Activated CD4-positive, alpha-beta memory T cell treated with anti-CD3 and anti-CD28 coated beads, Interleukin-2, amount 10 ng/mL, durations not matched to agents 7 days and 5 days (primary cell): Measurements from ENCODE around the gene MYLK4. TPM values are rescaled to one million over a fixed set of nuclear protein-coding genes. Genes with fewer than 3 reads are reported as not detected.

Experiments used
- CTCF ChIA-PET: fragments of 350-600 bp; sonication (Branson Sonifier 250); formaldehyde crosslinking; loops from one replicate; lab custom pipeline; 2021; ENCODE audit warnings: antibody characterized with exemption, inconsistent platforms; lab: Charles Lee
- POLR2A ChIA-PET: fragments of 350-600 bp; sonication (Branson Sonifier 250); formaldehyde crosslinking; loops from one replicate; lab custom pipeline; 2021; ENCODE audit warnings: antibody characterized with exemption; lab: Charles Lee
- DNase-seq: peaks from one replicate; pipeline ENCODE4 v3.0.0-alpha.2; 2020
- H3K27ac Mint-ChIP-seq: one replicate; pipeline ENCODE4 v1.8.0; 2021; ENCODE audit warnings: mild to moderate bottlenecking, mixed read lengths
- H3K27me3 Mint-ChIP-seq: one replicate; pipeline ENCODE4 v1.8.0; 2021; ENCODE audit warnings: mixed read lengths
- H3K36me3 Mint-ChIP-seq: one replicate; pipeline ENCODE4 v1.8.0; 2021; ENCODE audit warnings: low read depth, mixed read lengths
- H3K4me1 Mint-ChIP-seq: one replicate; pipeline ENCODE4 v1.8.0; 2021; ENCODE audit warnings: mixed read lengths
- H3K4me3 Mint-ChIP-seq: one replicate; pipeline ENCODE4 v1.8.0; 2021; ENCODE audit warnings: mild to moderate bottlenecking, mixed read lengths
- H3K9me3 Mint-ChIP-seq: one replicate; pipeline ENCODE4 v1.8.0; 2021; ENCODE audit warnings: mixed read lengths
- total RNA-seq, 2 experiments: library from RNA; stranded (reverse); gene quantifications; one replicate each; pipeline ENCODE4 v1.2.3, GENCODE V29; 2021

Gene MYLK4
- under 1 TPM; 0.15 to 0.28 TPM for total RNA-seq

DNA sequence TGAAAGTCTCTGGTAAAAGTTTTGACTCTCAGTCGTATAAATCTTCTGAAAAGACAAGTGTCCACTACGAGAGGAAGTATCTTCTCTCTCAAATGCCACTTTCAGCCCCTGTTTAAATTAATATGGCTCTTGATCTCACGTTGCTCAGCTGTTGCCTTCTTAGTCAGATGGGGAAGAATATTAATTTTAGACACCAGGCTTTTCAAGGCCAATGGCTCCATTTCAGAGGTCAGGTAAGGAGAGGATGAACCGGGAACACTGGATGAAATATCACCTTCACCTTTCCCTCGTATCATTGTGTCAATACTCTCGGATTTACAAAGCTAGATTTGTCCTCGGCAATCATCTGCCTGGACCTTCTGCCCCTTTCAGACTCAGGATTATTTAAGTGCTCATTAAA, at the start of gene MYLK4:
TSS of gene MYLK4 (minus strand) at position 91 of the 400 bp plus-strand sequence. CDS start 1,628 bp downstream, outside the sequence.
- no peak within 1 kb of the TSS for H3K4me3 Mint-ChIP-seq
- no peaks in the 10 kb centered on the region for H3K9me3 Mint-ChIP-seq
- no peak for DNase-seq
- H3K4me1 Mint-ChIP-seq = peaks cover 8% of the 10 kb centered on the region
- no peak within 1 kb of the TSS for H3K27ac Mint-ChIP-seq
- peaks cover 48% of the 10 kb centered on the region for H3K27me3 Mint-ChIP-seq
- H3K36me3 Mint-ChIP-seq = no peaks in the 10 kb centered on the region
- CTCF ChIA-PET = interaction anchor here (0.7 to 6.6 kb wide), 21 partner anchors 8 to 1227 kb away, joined by 3 to 86 read pairs (median 4); partner anchors contain the start of gene WRNIP1
- POLR2A ChIA-PET = interaction anchor here (0.6 to 1.4 kb wide), 4 partner anchors 13 to 528 kb away, joined by 3 to 4 read pairs (median 4); no protein-coding TSS in a partner anchor

DNA sequence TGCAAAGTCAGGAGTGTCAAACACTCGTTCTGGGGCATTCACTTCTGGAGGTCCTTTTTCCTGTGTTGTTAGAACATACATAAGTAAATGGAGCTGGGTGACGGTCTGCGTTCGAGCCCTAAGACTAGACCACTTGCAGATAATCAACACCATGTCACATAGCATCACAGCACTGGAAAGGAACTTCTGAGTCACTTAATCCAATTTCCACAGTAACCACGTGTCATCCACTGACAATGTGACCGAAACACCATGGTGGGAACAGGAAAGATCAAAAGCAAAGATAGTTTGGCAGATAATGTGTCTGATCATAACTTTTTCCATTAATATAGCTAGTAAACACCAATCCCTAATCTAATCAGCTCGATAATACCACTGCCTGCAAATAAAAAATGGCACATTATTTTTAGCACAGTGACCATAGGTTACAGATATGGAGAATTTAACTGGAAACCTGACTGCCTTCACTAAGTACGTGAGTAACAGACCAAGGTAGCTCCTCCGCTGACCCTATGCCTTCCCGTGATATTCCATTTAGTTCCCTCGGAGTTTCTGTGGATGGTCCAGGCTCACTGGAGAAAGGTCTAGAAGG, 49.3 kb upstream of the MYLK4 start:
- Mint-ChIP-seq H3K27me3 (no peaks in the 10 kb centered on the region), H3K4me3 (no peak overlapping the region), H3K27ac (no peak overlapping the region), H3K36me3 (no peaks in the 10 kb centered on the region), H3K4me1 (peaks cover 35% of the 10 kb centered on the region), H3K9me3 (no peaks in the 10 kb centered on the region)
- CTCF ChIA-PET = interaction anchor here (1.0 to 1.5 kb wide), 2 partner anchors 9 to 25 kb away, joined by 4 to 7 read pairs; no protein-coding TSS in a partner anchor
- POLR2A ChIA-PET = interaction anchor here (0.7 to 1.0 kb wide), 3 partner anchors 9 to 42 kb away, joined by 3 read pairs; partner anchors contain the start of gene SERPINB1
- no peak for DNase-seq

DNA sequence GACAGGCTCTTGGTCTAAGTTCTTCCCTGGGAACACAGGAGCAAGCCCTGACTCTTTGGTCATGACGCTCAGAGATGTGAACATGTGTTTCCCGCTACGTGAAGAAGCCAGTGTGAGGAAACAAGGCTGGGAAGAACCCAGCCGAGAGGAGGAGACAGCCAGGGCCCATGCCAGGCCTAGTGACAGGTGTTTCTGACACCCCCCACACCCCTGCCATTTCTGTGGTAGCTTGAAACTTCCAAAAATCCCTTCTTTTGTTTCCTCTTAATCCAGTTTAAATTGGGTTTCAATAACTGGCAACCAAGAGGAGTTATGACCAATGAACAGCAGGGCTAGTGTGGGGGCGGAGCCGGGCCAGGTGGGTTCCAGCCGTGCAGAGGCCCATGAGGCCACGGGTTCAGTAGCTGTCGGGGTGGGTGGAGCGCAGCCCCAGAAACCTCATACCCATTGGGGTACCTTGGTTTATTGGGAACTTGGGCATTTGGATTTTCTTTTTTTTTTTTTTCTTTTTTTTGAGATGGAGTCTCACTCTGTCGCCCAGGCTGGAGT, 47.9 kb upstream of the MYLK4 start:
- Mint-ChIP-seq H3K27me3 (no peaks in the 10 kb centered on the region), H3K4me1 (peaks cover 43% of the 10 kb centered on the region), H3K36me3 (no peaks in the 10 kb centered on the region), H3K4me3 (no peak overlapping the region), H3K27ac (no peak overlapping the region), H3K9me3 (no peaks in the 10 kb centered on the region)
- no peak for DNase-seq
- CTCF ChIA-PET = no interaction called here
- POLR2A ChIA-PET = no interaction called here

DNA sequence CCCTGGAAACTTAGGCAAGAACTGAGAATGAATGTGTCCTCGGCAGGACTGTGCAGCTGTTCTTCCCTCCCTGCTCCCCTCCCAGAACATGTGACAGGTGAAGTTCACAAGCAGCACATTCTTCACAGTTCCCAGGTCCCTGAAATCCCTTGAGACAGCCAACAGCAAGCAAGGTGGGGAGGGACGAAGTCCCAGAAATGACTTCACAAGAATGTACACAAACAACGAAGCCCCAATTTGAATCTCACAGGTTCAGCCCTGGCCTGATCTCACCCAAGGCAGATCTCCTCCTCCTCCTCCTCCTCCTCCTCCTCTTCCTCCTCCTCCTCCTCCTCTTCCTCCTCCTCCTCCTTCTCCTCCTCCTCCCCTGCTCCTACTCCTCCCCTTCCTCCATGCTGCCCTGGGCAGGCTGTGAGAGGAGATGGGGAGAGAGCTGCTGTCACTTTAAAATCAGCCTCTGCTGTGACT, 46.9 kb upstream of the MYLK4 start:
- H3K27me3 Mint-ChIP-seq = no peaks in the 10 kb centered on the region
- peaks cover 54% of the 10 kb centered on the region for H3K4me1 Mint-ChIP-seq
- no peak overlapping the region for H3K4me3 Mint-ChIP-seq
- ChIA-PET POLR2A (interaction anchor here (1.2 kb wide), 1 partner anchor 44 kb away, joined by 6 read pairs; the partner anchor contains the start of gene SERPINB1), CTCF (interaction anchor here (0.8 kb wide), 1 partner anchor 44 kb away, joined by 4 read pairs; the partner anchor contains the start of gene SERPINB1)
- H3K9me3 Mint-ChIP-seq = no peaks in the 10 kb centered on the region
- no peak for DNase-seq
- H3K36me3 Mint-ChIP-seq = peaks cover 3% of the 10 kb centered on the region
- no peak overlapping the region for H3K27ac Mint-ChIP-seq

DNA sequence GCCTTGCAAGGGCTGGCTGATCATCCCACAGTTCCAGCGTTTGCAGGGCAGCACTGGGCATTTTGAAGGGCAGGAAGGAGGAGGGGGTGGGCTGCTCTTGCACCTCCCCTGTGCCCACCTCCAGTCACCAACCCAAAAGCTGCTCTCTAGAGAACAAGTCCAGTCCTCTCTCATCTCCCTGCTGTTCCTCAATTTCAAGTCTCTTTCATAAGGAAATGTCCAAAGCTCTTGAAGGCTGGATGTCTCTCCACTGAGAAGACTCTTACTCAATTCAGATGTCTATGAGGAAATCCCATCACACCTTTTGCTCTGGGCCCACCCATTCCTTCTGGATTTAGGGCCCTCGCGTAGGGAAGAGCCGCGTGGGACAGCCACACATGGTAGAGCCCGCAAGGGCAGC, 46.1 kb upstream of the MYLK4 start:
- H3K36me3 Mint-ChIP-seq = peaks cover 3% of the 10 kb centered on the region
- CTCF ChIA-PET = no interaction called here
- DNase-seq = no peak
- POLR2A ChIA-PET = interaction anchor here (1.2 kb wide), 1 partner anchor 45 kb away, joined by 6 read pairs; the partner anchor contains the start of gene SERPINB1
- H3K4me3 Mint-ChIP-seq = no peak overlapping the region
- H3K9me3 Mint-ChIP-seq = no peaks in the 10 kb centered on the region
- peaks cover 59% of the 10 kb centered on the region for H3K4me1 Mint-ChIP-seq
- H3K27ac Mint-ChIP-seq = no peak overlapping the region
- no peaks in the 10 kb centered on the region for H3K27me3 Mint-ChIP-seq

DNA sequence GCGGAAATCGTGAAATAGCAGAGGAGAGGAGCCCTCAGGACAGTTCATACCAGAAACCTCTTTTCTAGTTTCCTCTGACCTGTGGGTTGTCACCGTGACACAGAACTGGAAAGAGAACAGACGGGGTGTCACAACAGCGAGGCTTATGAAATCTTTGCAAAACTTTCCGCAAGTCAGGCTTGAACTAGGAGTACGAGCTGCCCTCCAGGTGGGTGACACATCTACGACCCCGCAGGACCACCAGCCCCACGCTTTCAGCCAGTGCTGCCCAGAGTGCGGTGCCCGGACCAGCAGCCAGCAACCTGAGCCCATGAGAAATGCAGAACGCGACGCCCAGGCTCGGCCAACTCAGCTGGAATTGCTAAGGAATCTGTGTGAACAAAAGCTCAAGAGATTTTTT, 45.2 kb upstream of the MYLK4 start:
- DNase-seq = no peak
- Mint-ChIP-seq H3K9me3 (no peaks in the 10 kb centered on the region), H3K36me3 (peaks cover 5% of the 10 kb centered on the region), H3K27me3 (no peaks in the 10 kb centered on the region), H3K4me1 (peaks cover 66% of the 10 kb centered on the region), H3K4me3 (no peak overlapping the region), H3K27ac (no peak overlapping the region)
- POLR2A ChIA-PET = interaction anchor here (1.5 kb wide), 1 partner anchor 46 kb away, joined by 10 read pairs; the partner anchor contains the start of gene SERPINB1
- CTCF ChIA-PET = interaction anchor here (0.7 to 1.5 kb wide), 3 partner anchors 14 to 442 kb away, joined by 3 to 5 read pairs (median 5); no protein-coding TSS in a partner anchor

DNA sequence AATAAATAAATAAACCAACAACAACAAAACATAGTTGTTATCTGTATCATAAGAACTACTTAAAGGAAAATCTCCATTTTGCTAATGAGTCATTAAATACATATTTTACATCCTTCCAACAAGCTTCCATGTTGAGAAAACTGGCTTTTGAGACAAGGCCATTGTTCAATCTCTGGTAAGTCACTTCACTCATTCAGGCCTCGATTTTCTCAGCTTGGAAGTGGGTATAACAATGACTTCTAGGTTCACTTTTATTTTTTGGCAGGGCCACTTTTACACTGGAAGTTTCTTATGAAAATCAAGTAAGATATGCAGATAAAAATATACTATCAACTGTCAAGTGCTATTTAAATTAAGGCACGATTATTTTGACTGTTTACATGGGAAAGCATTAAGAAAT, 44.4 kb upstream of the MYLK4 start:
- no peak for DNase-seq
- peaks cover 65% of the 10 kb centered on the region for H3K4me1 Mint-ChIP-seq
- H3K4me3 Mint-ChIP-seq = no peak overlapping the region
- H3K9me3 Mint-ChIP-seq = no peaks in the 10 kb centered on the region
- POLR2A ChIA-PET = interaction anchor here (1.5 kb wide), 1 partner anchor 46 kb away, joined by 10 read pairs; the partner anchor contains the start of gene SERPINB1
- H3K27ac Mint-ChIP-seq = no peak overlapping the region
- H3K36me3 Mint-ChIP-seq = peaks cover 5% of the 10 kb centered on the region
- CTCF ChIA-PET = interaction anchor here (1.4 to 1.5 kb wide), 3 partner anchors 15 to 195 kb away, joined by 3 to 5 read pairs (median 3); no protein-coding TSS in a partner anchor
- H3K27me3 Mint-ChIP-seq = no peaks in the 10 kb centered on the region

DNA sequence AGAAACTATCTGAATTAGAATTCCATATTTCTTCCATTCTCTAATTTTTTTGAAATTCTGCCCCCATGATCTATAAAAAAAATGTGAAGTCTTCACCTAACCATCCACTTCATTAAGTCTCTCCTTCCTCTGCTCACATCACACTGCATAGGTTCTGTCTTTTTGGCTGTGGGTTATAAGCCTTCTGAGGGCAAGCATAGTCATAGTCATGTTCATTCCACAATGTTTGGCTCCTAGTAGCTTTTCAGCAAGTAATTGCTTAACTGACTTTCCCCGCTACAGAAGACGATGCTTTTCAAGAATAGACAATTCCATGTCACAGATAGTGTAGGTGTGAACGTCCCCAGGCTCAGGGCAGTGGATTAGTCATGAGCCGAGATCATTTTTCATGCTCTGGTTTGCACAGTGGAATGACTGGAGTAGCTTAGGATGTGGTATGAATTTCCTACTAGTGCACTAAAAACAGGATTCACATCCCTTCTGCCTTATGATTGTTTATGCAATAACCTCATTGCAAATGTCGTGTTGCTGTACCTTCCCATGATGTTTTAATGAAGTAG, 43.5 kb upstream of the MYLK4 start:
- no peak overlapping the region for H3K4me3 Mint-ChIP-seq
- peak overlapping the region; percentile 86 for H3K27ac Mint-ChIP-seq
- no peaks in the 10 kb centered on the region for H3K27me3 Mint-ChIP-seq
- peaks cover 5% of the 10 kb centered on the region for H3K36me3 Mint-ChIP-seq
- H3K9me3 Mint-ChIP-seq = no peaks in the 10 kb centered on the region
- no peak for DNase-seq
- H3K4me1 Mint-ChIP-seq = peaks cover 56% of the 10 kb centered on the region
- CTCF ChIA-PET = interaction anchor here (1.3 to 1.5 kb wide), 5 partner anchors 15 to 196 kb away, joined by 3 to 4 read pairs (median 4); partner anchors contain the start of gene MYLK4
- POLR2A ChIA-PET = interaction anchor here (1.0 to 2.0 kb wide), 5 partner anchors 25 to 195 kb away, joined by 3 to 10 read pairs (median 5); partner anchors contain the start of gene SERPINB1

DNA sequence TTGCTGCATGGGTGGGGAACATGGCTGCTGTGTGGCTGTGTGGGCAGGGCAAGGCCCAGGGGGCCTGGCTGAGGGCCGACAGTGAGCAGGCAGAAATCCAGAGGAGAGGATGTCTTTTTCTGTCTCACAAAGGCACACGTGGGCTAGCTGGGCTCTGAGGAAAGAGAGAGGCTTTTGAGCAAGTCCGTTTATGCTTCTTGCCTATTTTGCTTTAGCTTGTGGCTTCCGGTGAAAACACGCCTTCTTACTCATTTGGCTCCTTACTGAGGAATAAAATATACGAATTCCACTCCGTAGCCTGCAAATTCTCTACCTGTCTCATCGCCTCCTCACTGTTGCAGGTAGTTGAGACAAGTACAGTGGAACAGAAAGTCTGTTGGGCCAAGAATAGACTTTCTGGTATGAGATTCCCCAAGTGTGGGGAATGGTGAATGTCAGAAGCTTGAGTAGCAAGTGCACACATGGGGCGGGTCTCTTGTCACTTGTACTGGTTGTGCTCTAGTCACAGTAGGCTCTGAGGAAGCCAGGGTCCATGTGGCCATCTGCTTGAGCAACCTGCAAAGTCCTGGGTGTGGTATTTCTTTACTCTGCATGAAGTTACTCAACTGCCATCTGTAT, 42.9 kb upstream of the MYLK4 start:
- H3K4me3 Mint-ChIP-seq = peak overlapping the region; percentile 19
- no peaks in the 10 kb centered on the region for H3K9me3 Mint-ChIP-seq
- ChIA-PET POLR2A (interaction anchor here (1.0 to 2.0 kb wide), 4 partner anchors 25 to 196 kb away, joined by 3 to 10 read pairs (median 4); partner anchors contain the start of gene SERPINB1), CTCF (interaction anchor here (0.8 to 1.5 kb wide), 6 partner anchors 43 to 657 kb away, joined by 3 to 6 read pairs (median 4); partner anchors contain the start of gene MYLK4)
- peaks cover 55% of the 10 kb centered on the region for H3K4me1 Mint-ChIP-seq
- peaks cover 5% of the 10 kb centered on the region for H3K36me3 Mint-ChIP-seq
- peak; percentile 38 for DNase-seq
- H3K27ac Mint-ChIP-seq = peak overlapping the region; percentile 86
- no peaks in the 10 kb centered on the region for H3K27me3 Mint-ChIP-seq

DNA sequence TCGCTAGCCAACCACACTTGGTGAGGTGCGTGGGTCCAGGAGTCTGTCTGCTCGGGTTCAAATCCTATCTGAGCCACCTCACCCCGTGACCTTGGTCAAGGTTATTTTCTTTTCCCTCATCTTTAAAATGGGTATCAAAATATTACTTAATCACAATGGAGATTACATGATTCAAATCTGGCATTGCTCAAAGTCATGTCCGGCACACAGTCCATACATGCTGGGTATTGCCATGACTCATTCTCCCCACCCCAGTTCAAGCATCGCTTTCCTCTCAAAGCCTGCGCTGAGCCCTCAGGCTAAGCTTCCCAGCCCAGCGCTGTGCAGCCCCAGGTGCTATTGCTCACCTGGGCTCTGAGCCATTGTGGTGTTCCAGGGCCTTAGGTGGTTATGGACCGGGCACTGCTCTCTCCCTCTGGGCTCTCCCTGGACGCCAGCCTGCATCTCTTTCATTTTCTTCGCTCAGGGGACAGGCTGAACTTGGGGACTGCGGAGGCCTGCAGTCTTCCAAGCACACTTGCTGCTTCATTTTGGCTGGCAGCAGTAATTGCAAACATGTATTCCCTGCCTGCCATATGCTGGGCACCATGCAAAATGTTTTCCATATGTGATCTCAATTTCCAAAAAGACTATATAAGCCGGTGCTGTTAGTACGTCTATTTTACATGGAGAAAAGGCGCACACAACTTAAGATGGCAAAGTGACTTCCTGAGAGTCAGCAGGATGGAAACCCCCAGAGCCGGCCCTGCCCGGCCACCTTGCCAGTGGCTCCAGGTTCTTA, 41.8 kb upstream of the MYLK4 start:
- Mint-ChIP-seq H3K4me1 (peaks cover 46% of the 10 kb centered on the region), H3K9me3 (no peaks in the 10 kb centered on the region), H3K27ac (peak overlapping the region; percentile 86), H3K36me3 (peaks cover 10% of the 10 kb centered on the region), H3K4me3 (no peak overlapping the region), H3K27me3 (no peaks in the 10 kb centered on the region)
- DNase-seq = no peak
- POLR2A ChIA-PET = interaction anchor here (0.6 to 2.0 kb wide), 4 partner anchors 9 to 197 kb away, joined by 3 to 18 read pairs (median 7); partner anchors contain the start of gene SERPINB1
- CTCF ChIA-PET = interaction anchor here (1.0 to 2.4 kb wide), 19 partner anchors 8 to 197 kb away, joined by 3 to 38 read pairs (median 7); partner anchors contain the start of genes MYLK4 and SERPINB1

DNA sequence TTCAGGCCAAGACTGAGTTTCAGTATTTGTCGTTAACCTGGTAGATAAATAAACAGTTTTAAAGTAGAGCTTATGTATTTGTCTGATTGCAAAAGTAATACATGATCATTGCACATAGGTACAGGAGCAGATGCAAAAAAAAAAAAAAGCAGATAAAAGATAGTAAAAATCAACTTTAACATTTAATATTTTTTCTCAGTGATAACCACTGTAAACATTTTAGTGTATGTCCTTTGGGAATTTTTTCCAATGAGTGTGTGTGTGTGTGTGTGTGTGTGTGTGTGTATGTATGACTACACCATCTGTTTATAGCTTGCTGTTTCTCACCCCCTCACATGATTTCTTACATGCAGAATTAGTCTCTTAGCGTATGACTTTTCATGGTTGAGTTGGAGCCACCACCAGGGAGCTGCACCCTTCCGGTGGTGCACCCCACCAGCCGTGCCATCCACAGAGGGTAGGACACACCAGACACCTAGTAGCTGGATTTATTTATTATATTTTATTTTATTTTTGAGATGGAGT, 40.8 kb upstream of the MYLK4 start:
- Mint-ChIP-seq H3K27me3 (no peaks in the 10 kb centered on the region), H3K27ac (peak overlapping the region; percentile 57), H3K4me1 (peaks cover 41% of the 10 kb centered on the region), H3K4me3 (no peak overlapping the region), H3K9me3 (no peaks in the 10 kb centered on the region), H3K36me3 (peaks cover 16% of the 10 kb centered on the region)
- CTCF ChIA-PET = interaction anchor here (0.5 to 2.4 kb wide), 36 partner anchors 9 to 322 kb away, joined by 3 to 38 read pairs (median 4); partner anchors contain the start of genes MYLK4 and SERPINB1
- POLR2A ChIA-PET = interaction anchor here (0.6 to 1.9 kb wide), 8 partner anchors 8 to 198 kb away, joined by 3 to 18 read pairs (median 4); partner anchors contain the start of genes SERPINB1 and WRNIP1
- no peak for DNase-seq
